K562 (cell line): ENCODE data around the gene ASIC3. TPM values are rescaled to one million over a fixed set of nuclear protein-coding genes. Genes with fewer than 3 reads are reported as not detected.

ENCODE experiments used
- BRCA1 ChIP-seq, 2 experiments: fragments of 450-650 bp in 1 of 2; sonication (generic) in 1 of 2; formaldehyde crosslinking in 1 of 2; IDR thresholded peaks; 2 replicates each; pipeline versions ENCODE4 v1.5.0 to v1.6.1; 2017 to 2020; ENCODE audit warnings: mild to moderate bottlenecking in 1 of 2, missing genetic modification reagents in 1 of 2
- ELF2 ChIP-seq: fragments of 250-450 bp; sonication (Bioruptor Pico); IDR thresholded peaks from 2 replicates; pipeline ENCODE4 v1.5.0; 2021; ENCODE audit warnings: mild to moderate bottlenecking
- FIP1L1 ChIP-seq: fragments of 200-400 bp; formaldehyde crosslinking; IDR thresholded peaks from 2 replicates; pipeline ENCODE4 v1.6.1; 2018; ENCODE audit warnings: mild to moderate bottlenecking, low read depth, low read length; ENCODE audit not compliant: poor library complexity, severe bottlenecking
- FOXM1 ChIP-seq, 2 experiments: fragments of 450-650 bp in 1 of 2; sonication (generic) in 1 of 2; formaldehyde crosslinking in 1 of 2; IDR thresholded peaks; 2 replicates each; pipeline versions ENCODE4 v1.6.1 to v1.9.0; 2017 to 2022; ENCODE audit warnings: low read depth in 2 of 2, mild to moderate bottlenecking in 2 of 2, missing genetic modification reagents in 1 of 2, moderate library complexity in 1 of 2
- LARP7 ChIP-seq: fragments of 450-650 bp; IDR thresholded peaks from 2 replicates; pipeline ENCODE4 v1.6.1; 2016
- MYNN ChIP-seq, 2 experiments: sonication (generic); formaldehyde crosslinking in 1 of 2; IDR thresholded peaks; 2 replicates each; pipeline versions ENCODE4 v1.5.0 to v1.6.1; 2016 to 2020; ENCODE audit warnings: antibody characterized with exemption in 1 of 2, missing genetic modification reagents in 1 of 2
- NCOA4 ChIP-seq: fragments of 450-650 bp; IDR thresholded peaks from 2 replicates; pipeline ENCODE4 v1.6.1; 2018; ENCODE audit warnings: mild to moderate bottlenecking; ENCODE audit not compliant: partially characterized antibody
- POLR2B ChIP-seq: fragments of 450-650 bp; IDR thresholded peaks from 2 replicates; pipeline ENCODE4 v1.6.1; 2018; ENCODE audit warnings: low read depth; ENCODE audit not compliant: partially characterized antibody
- RAD21 ChIP-seq, 2 experiments: fragments of 250-450 bp in 1 of 2; fragments of 450-650 bp in 1 of 2; sonication (Bioruptor Pico) in 1 of 2; formaldehyde crosslinking in 1 of 2; IDR thresholded peaks in 1 of 2; conservative IDR thresholded peaks in 1 of 2; 2 replicates each; pipeline versions ENCODE4 v1.4.0 to v1.8.0; 2020 to 2022; ENCODE audit warnings: mild to moderate bottlenecking in 2 of 2, moderate library complexity in 1 of 2
- RBM39 ChIP-seq: fragments of 200-400 bp; formaldehyde crosslinking; optimal IDR thresholded peaks from 2 replicates; pipeline ENCODE3; 2018; ENCODE audit warnings: low read depth, low read length
- TAF1 ChIP-seq: IDR thresholded peaks from 2 replicates; pipeline ENCODE4 v1.6.1; 2011; ENCODE audit warnings: mild to moderate bottlenecking, low read length, moderate library complexity; ENCODE audit not compliant: insufficient read depth, control insufficient read depth, severe bottlenecking; ENCODE audit errors: extremely low read depth
- ZFP91 ChIP-seq: sonication (generic); formaldehyde crosslinking; IDR thresholded peaks from 2 replicates; pipeline ENCODE4 v1.8.0; 2022; ENCODE audit warnings: mild to moderate bottlenecking, missing genetic modification reagents
- ZNF12 ChIP-seq: sonication (generic); formaldehyde crosslinking; IDR thresholded peaks from 2 replicates; pipeline ENCODE4 v1.4.0; 2020; ENCODE audit warnings: mild to moderate bottlenecking, missing genetic modification reagents
- ZNF140 ChIP-seq: fragments of 250-450 bp; sonication (Bioruptor Pico); IDR thresholded peaks from 2 replicates; pipeline ENCODE4 v1.8.0; 2021; ENCODE audit warnings: moderate library complexity, mild to moderate bottlenecking, inconsistent platforms
- ZNF232 ChIP-seq: sonication (generic); formaldehyde crosslinking; IDR thresholded peaks from 2 replicates; pipeline ENCODE4 v1.8.0; 2022; ENCODE audit warnings: mild to moderate bottlenecking, missing genetic modification reagents
- ZNF511 ChIP-seq: sonication (generic); formaldehyde crosslinking; IDR thresholded peaks from 2 replicates; pipeline ENCODE4 v1.8.0; 2022; ENCODE audit warnings: mild to moderate bottlenecking, missing genetic modification reagents
- ZNF583 ChIP-seq: fragments of 250-450 bp; sonication (Bioruptor Pico); IDR thresholded peaks from 2 replicates; pipeline ENCODE4 v1.4.0; 2020
- polyA plus RNA-seq, 8 experiments: library from polyadenylated mRNA; depleted of rRNA in 4 of 8; stranded (reverse) in 5 of 8; unstranded in 3 of 8; fragments of >200 nt; fragmentation: Nextera tagmentation in 2 of 8; fragmentation: Illumina TruSeq in 1 of 8; extraction: Ambion mirVana in 2 of 8; extraction: Trizol in 1 of 8; gene quantifications; 2 replicates each; pipeline versions ENCODE4 v1.2.1 to v1.2.3, GENCODE V29; 2011 to 2014; ENCODE audit warnings: inconsistent platforms in 1 of 8, missing spikeins in 1 of 8
- total RNA-seq, 7 experiments: library from RNA; depleted of rRNA in 6 of 7; stranded (reverse); fragments of >200 nt in 6 of 7; fragmentation: Illumina TruSeq in 2 of 7; extraction: Trizol in 2 of 7; gene quantifications; 2 replicates each; pipeline versions ENCODE4 v1.2.1 to v1.2.3, GENCODE V29; 2011 to 2021; ENCODE audit warnings: low replicate concordance in 1 of 7
- TF ChIP-seq, protein P1 (sequence below): fragments of 450-650 bp; IDR thresholded peaks from one replicate; pipeline ENCODE4 v1.6.1; 2018; ENCODE audit warnings: mild to moderate bottlenecking, moderate library complexity; ENCODE audit not compliant: partially characterized antibody
- TF ChIP-seq, protein P2 (sequence below): fragments of 250-450 bp; sonication (Bioruptor Pico); IDR thresholded peaks from 2 replicates; pipeline ENCODE4 v1.4.0; 2020

The ASIC3 gene
- total and polyA plus RNA-seq, 9 of the 15 experiments (the other 6 are each of a cell fraction or from before 2014, with no cell fraction given), result 0.11 to 5.0 (median 0.87) TPM

GRCh38 chr7:151028131-151028947 is 20.0 kb upstream of the ASIC3 start, which contains the start of gene ABCB8 (continued):
- no peak for TF ChIP-seq BRCA1 (IDR thresholded peaks at IDR 0.05)
- no peak for TF ChIP-seq BRCA1 (CRISPR knock-in tag; IDR thresholded peaks at IDR 0.05)
- TF ChIP-seq NCOA4, result no peak
- TF ChIP-seq, protein P1, sequence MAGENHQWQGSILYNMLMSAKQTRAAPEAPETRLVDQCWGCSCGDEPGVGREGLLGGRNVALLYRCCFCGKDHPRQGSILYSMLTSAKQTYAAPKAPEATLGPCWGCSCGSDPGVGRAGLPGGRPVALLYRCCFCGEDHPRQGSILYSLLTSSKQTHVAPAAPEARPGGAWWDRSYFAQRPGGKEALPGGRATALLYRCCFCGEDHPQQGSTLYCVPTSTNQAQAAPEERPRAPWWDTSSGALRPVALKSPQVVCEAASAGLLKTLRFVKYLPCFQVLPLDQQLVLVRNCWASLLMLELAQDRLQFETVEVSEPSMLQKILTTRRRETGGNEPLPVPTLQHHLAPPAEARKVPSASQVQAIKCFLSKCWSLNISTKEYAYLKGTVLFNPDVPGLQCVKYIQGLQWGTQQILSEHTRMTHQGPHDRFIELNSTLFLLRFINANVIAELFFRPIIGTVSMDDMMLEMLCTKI, result no peak
- peak; percentile 51 for TF ChIP-seq FIP1L1
- TF ChIP-seq RAD21 (CRISPR knock-in tag; conservative IDR thresholded peaks at IDR 0.05 in 1 of 2, IDR thresholded peaks at IDR 0.05 in 1 of 2), result peak; percentile 85 to 89
- peak; percentile 51; the same call in 1 of the 2 replicates for TF ChIP-seq ZNF583
- TF ChIP-seq, protein P2, sequence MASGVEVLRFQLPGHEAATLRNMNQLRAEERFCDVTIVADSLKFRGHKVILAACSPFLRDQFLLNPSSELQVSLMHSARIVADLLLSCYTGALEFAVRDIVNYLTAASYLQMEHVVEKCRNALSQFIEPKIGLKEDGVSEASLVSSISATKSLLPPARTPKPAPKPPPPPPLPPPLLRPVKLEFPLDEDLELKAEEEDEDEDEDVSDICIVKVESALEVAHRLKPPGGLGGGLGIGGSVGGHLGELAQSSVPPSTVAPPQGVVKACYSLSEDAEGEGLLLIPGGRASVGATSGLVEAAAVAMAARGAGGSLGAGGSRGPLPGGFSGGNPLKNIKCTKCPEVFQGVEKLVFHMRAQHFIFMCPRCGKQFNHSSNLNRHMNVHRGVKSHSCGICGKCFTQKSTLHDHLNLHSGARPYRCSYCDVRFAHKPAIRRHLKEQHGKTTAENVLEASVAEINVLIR (CRISPR knock-in tag), result 0 out of 2 replicates have a peak, but pooled peaks have one; percentile 3
- TF ChIP-seq POLR2B, result peak; percentile 62
- peak; percentile 74; the same call in 1 of the 2 replicates for TF ChIP-seq ELF2 (CRISPR knock-in tag)
- TF ChIP-seq ZFP91 (CRISPR knock-in tag), result peak; percentile 64; the same call in 1 of the 2 replicates
- TF ChIP-seq RBM39, result no peak
- TF ChIP-seq LARP7, result no peak
- no peak for TF ChIP-seq ZNF12 (CRISPR knock-in tag)
- peak; percentile 56 for TF ChIP-seq ZNF232 (CRISPR knock-in tag)
- no peak for TF ChIP-seq TAF1
- no peak; the same call in 1 of the 2 replicates for TF ChIP-seq MYNN (IDR thresholded peaks at IDR 0.05)
- no peak for TF ChIP-seq MYNN (CRISPR knock-in tag; IDR thresholded peaks at IDR 0.05)
- peak; percentile 48; the same call in 1 of the 2 replicates for TF ChIP-seq ZNF511 (CRISPR knock-in tag)
- TF ChIP-seq FOXM1 (IDR thresholded peaks at IDR 0.05; ENCODE audit: low read depth), result no peak
- no peak for TF ChIP-seq FOXM1 (CRISPR knock-in tag; IDR thresholded peaks at IDR 0.05; ENCODE audit: low read depth)
- no peak for TF ChIP-seq ZNF140 (CRISPR knock-in tag)
